Uterus (tissue), 4 donors: Measurements from ENCODE around the gene GMPPA. TPM values are rescaled to one million over a fixed set of nuclear protein-coding genes. Genes with fewer than 3 reads are reported as not detected.

Experiments
- DNase-seq, 2 donors: peaks; one replicate each; pipeline ENCODE4 v3.0.0-alpha.2; 2019 to 2020
- H3K27ac ChIP-seq, 2 donors: fragments of 200-600 bp; sonication (generic); 1 replicate in 1 of 2; 2 replicates in 1 of 2; pipeline ENCODE4 v1.5.1; 2016 to 2018
- H3K27me3 ChIP-seq, 2 donors: fragments of 200-600 bp; sonication (generic); one replicate each; pipeline ENCODE4 v1.5.1; 2018 to 2019; ENCODE audit warnings: control low read depth in 1 of 2
- H3K36me3 ChIP-seq, 2 donors: fragments of 200-600 bp; sonication (generic); one replicate each; pipeline ENCODE4 v1.5.1; 2019; ENCODE audit warnings: control low read depth in 1 of 2
- H3K4me1 ChIP-seq, 2 donors: fragments of 200-600 bp; sonication (generic); one replicate each; pipeline ENCODE4 v1.5.1; 2018 to 2019; ENCODE audit warnings: control low read depth in 1 of 2
- H3K4me3 ChIP-seq, 2 donors: fragments of 200-600 bp; sonication (generic); 1 replicate in 1 of 2; 2 replicates in 1 of 2; pipeline ENCODE4 v1.5.1; 2018 to 2019; ENCODE audit warnings: mild to moderate bottlenecking in 1 of 2
- H3K9me3 ChIP-seq, 2 donors: fragments of 200-600 bp; sonication (generic); one replicate each; pipeline ENCODE4 v1.5.1; 2019; ENCODE audit warnings: control low read depth in 1 of 2
- CTCF ChIP-seq, 4 experiments: fragments of 200-600 bp in 2 of 4; fragments of 450-650 bp in 2 of 4; sonication (generic) in 2 of 4; IDR thresholded peaks; one replicate each; pipeline ENCODE4 v1.5.1; 2016 to 2019; ENCODE audit warnings: antibody characterized with exemption in 4 of 4, mild to moderate bottlenecking in 2 of 4, moderate library complexity in 1 of 4
- POLR2A ChIP-seq, 2 donors: fragments of 450-650 bp; IDR thresholded peaks; one replicate each; pipeline ENCODE4 v1.6.1; 2016; ENCODE audit warnings: antibody characterized with exemption in 2 of 2, mild to moderate bottlenecking in 1 of 2, moderate library complexity in 1 of 2
- intact Hi-C: fragments of 100-400 bp; cut with DNase I; formaldehyde crosslinking; loops from one replicate; pipeline ENCODE4 v1.15.1; 2023; ENCODE audit warnings: low total_unique reads
- total RNA-seq, 4 donors: library from RNA; depleted of rRNA in 3 of 4; stranded (reverse); fragments of >200 nt in 3 of 4; gene quantifications; one replicate each; pipeline versions ENCODE4 v1.1.0 to v1.2.4, GENCODE V29; 2014 to 2023
- donor health status: DM: yes; HTN: yes; CAD: no.

The GMPPA gene
- total RNA-seq, 4 donors from 2014 or later, result 14.1 to 39.5 (median 27.6) TPM

- H3K27ac ChIP-seq, result no peak overlapping the region
- no peak for DNase-seq
- H3K4me3 ChIP-seq, result no peak overlapping the region
- H3K9me3 ChIP-seq, result no peaks in the 10 kb centered on the region
- H3K4me1 ChIP-seq, result no peaks in the 10 kb centered on the region
- TF ChIP-seq CTCF (IDR thresholded peaks at IDR 0.05), result no peak
- TF ChIP-seq POLR2A (IDR thresholded peaks at IDR 0.05), result no peak
- intact Hi-C loops, result no loop called here
- H3K27me3 ChIP-seq, result no peaks in the 10 kb centered on the region
- no peaks in the 10 kb centered on the region for H3K36me3 ChIP-seq
These were observed 15.9 kb upstream of the GMPPA start for GRCh38 chr2:219482674-219483405.

GRCh38 chr2:219483451-219484342 is 15.0 kb upstream of the GMPPA start:
- Histone ChIP-seq H3K36me3 (no peaks in the 10 kb centered on the region), H3K4me1 (no peaks in the 10 kb centered on the region), H3K27me3 (no peaks in the 10 kb centered on the region), H3K27ac (peak overlapping the region in 1 of 2 donors; percentile 29), H3K4me3 (no peak overlapping the region), H3K9me3 (no peaks in the 10 kb centered on the region)
- TF ChIP-seq POLR2A (IDR thresholded peaks at IDR 0.05), result no peak
- TF ChIP-seq CTCF (IDR thresholded peaks at IDR 0.05), result no peak
- intact Hi-C loops, result no loop called here
- DNase-seq, result no peak

GRCh38 chr2:219484343-219485200 is 14.1 kb upstream of the GMPPA start:
- Histone ChIP-seq H3K36me3 (no peaks in the 10 kb centered on the region), H3K4me1 (no peaks in the 10 kb centered on the region), H3K27me3 (no peaks in the 10 kb centered on the region), H3K9me3 (no peaks in the 10 kb centered on the region), H3K4me3 (no peak overlapping the region), H3K27ac (peak overlapping the region in 1 of 2 donors; percentile 29)
- intact Hi-C loops, result no loop called here
- DNase-seq, result no peak
- TF ChIP-seq POLR2A (IDR thresholded peaks at IDR 0.05), result no peak
- no peak for TF ChIP-seq CTCF (IDR thresholded peaks at IDR 0.05)

GRCh38 chr2:219485201-219485580 is 13.5 kb upstream of the GMPPA start:
- TF ChIP-seq POLR2A (IDR thresholded peaks at IDR 0.05) (no peak), CTCF (IDR thresholded peaks at IDR 0.05) (no peak)
- H3K4me1 ChIP-seq, result no peaks in the 10 kb centered on the region
- no peaks in the 10 kb centered on the region for H3K27me3 ChIP-seq
- H3K36me3 ChIP-seq, result no peaks in the 10 kb centered on the region
- no peaks in the 10 kb centered on the region for H3K9me3 ChIP-seq
- H3K4me3 ChIP-seq, result no peak overlapping the region
- no peak for DNase-seq
- no peak overlapping the region for H3K27ac ChIP-seq
- intact Hi-C loops, result no loop called here
